BJ (cell line): ENCODE data around the gene CACHD1. TPM values are rescaled to one million over a fixed set of nuclear protein-coding genes. Genes with fewer than 3 reads are reported as not detected.

Source experiments
- CTCF ChIA-PET: fragments of 350-600 bp; formaldehyde crosslinking; extraction: SDS; loops from one replicate; lab custom pipeline; 2021; ENCODE audit warnings: antibody characterized with exemption, inconsistent platforms; lab: Yijun Ruan, JAX
- POLR2A ChIA-PET: fragments of 300-600 bp; sonication (Branson Sonifier 250); formaldehyde crosslinking; extraction: SDS; loops from one replicate; lab custom pipeline; 2021; ENCODE audit warnings: antibody characterized with exemption; lab: Charles Lee
- DNase-seq: peaks from one replicate; pipeline ENCODE4 v3.0.0-alpha.2; 2011; ENCODE audit warnings: low read depth
- H3K27me3 ChIP-seq: 2 replicates; pipeline ENCODE4 v1.6.0; 2011; ENCODE audit warnings: low read length; ENCODE audit not compliant: control insufficient read depth, insufficient read depth
- H3K36me3 ChIP-seq: 2 replicates; pipeline ENCODE4 v1.5.1; 2011; ENCODE audit warnings: low read length; ENCODE audit not compliant: control insufficient read depth, insufficient read depth
- H3K4me3 ChIP-seq: 2 replicates; pipeline ENCODE4 v1.5.1; 2011; ENCODE audit warnings: low read depth, mild to moderate bottlenecking, control low read depth, low read length
- polyA plus RNA-seq: library from polyadenylated mRNA; depleted of rRNA; stranded (reverse); fragments of >200 nt; gene quantifications from 2 replicates; pipeline ENCODE4 v1.2.3, GENCODE V29; 2011
- TF ChIP-seq, protein P1 (sequence below): IDR thresholded peaks from 2 replicates; pipeline ENCODE4 v1.5.1; 2011; ENCODE audit warnings: low read depth, mild to moderate bottlenecking, control low read depth, inconsistent platforms, low read length, moderate library complexity; ENCODE audit not compliant: insufficient read depth

The CACHD1 gene
- polyA plus RNA-seq, 1 experiment = 3.0 TPM

DNA sequence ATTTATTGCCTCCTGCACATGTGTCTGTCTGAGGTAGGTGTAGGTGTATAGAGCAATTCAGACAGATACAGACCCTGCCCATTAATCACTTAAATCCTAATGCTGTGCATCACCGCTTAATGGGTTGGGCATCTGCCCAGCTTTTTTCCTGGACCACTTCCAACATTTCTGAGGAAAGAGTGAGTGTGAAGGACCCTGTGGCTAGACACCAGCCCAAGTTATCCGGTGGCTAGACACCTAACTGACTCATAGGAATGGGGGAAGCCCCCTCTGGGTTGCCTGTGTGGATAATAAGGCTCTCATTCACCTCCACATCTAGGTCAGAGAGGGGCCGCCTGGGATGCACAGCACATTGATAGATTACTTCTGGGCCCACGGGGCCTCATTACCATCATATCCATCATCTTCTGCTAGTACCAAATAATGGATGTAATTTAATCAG, 153.8 kb downstream of the CACHD1 start:
- POLR2A ChIA-PET = no interaction called here

DNA sequence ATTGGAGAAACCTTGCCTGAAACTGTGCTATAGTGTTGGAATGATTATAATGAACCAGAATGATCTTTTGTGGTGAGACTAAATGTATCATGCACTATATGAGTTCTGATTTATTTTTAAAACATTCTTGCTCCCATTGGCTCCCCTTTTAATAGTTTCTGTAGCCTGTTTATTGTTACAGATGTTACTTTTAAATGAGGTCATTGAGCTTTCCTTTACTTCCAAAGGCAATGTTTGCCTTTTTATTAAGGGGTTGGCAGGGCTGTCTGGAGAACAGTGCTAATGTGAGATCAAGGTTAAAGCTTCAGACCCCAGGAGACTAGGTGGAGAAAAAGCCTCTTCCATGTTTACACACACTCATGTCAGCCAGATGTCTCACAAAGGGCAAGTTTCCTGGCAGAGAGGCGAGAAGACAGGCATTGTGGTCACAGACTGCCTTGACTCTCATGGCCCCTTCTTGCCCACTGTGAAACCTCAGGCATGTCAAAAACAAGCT, 154.3 kb downstream of the CACHD1 start:
- TF ChIP-seq, protein P1, sequence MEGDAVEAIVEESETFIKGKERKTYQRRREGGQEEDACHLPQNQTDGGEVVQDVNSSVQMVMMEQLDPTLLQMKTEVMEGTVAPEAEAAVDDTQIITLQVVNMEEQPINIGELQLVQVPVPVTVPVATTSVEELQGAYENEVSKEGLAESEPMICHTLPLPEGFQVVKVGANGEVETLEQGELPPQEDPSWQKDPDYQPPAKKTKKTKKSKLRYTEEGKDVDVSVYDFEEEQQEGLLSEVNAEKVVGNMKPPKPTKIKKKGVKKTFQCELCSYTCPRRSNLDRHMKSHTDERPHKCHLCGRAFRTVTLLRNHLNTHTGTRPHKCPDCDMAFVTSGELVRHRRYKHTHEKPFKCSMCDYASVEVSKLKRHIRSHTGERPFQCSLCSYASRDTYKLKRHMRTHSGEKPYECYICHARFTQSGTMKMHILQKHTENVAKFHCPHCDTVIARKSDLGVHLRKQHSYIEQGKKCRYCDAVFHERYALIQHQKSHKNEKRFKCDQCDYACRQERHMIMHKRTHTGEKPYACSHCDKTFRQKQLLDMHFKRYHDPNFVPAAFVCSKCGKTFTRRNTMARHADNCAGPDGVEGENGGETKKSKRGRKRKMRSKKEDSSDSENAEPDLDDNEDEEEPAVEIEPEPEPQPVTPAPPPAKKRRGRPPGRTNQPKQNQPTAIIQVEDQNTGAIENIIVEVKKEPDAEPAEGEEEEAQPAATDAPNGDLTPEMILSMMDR = no peak
- H3K27me3 ChIP-seq = no peaks in the 10 kb centered on the region
- no peaks in the 10 kb centered on the region for H3K36me3 ChIP-seq
- ChIA-PET POLR2A (no interaction called here), CTCF (interaction anchor here (0.7 to 1.1 kb wide), 2 partner anchors 11 to 136 kb away, joined by 3 to 4 read pairs; no protein-coding TSS in a partner anchor)
- H3K4me3 ChIP-seq = no peak overlapping the region
- peak; percentile 24 for DNase-seq

More for the DNA sequence above, 153.8 kb downstream of the CACHD1 start:
- TF ChIP-seq, protein P1 = no peak
- CTCF ChIA-PET = interaction anchor here (0.6 kb wide), 1 partner anchor 49 kb away, joined by 3 read pairs; no protein-coding TSS in a partner anchor
- DNase-seq = no peak
- H3K36me3 ChIP-seq = no peaks in the 10 kb centered on the region
- H3K4me3 ChIP-seq = no peak overlapping the region
- H3K27me3 ChIP-seq = no peaks in the 10 kb centered on the region

DNA sequence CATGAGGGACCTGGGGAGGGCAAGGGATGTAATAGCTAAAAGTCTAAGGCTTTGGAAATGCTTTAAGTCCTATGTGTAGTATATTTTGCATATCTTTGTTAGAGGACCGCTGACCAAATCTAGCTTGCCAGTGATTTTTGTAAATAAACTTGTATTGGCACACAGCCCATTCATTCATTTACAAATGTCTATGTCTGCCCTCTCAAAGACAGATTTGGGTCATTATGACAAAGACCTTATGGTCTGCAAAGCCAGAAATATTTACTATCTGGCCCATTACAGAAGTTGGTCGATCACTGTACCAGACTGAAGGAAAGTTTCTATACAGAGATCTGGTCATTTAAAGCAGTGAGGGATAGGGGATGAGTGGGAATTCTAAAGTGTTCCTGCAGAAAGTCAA, 154.9 kb downstream of the CACHD1 start:
- Histone ChIP-seq H3K36me3 (no peaks in the 10 kb centered on the region), H3K4me3 (no peak overlapping the region), H3K27me3 (no peaks in the 10 kb centered on the region)
- TF ChIP-seq, protein P1 = no peak
- DNase-seq = no peak
- CTCF ChIA-PET = interaction anchor here (0.7 to 1.1 kb wide), 2 partner anchors 12 to 136 kb away, joined by 3 to 4 read pairs; no protein-coding TSS in a partner anchor
- POLR2A ChIA-PET = no interaction called here

DNA sequence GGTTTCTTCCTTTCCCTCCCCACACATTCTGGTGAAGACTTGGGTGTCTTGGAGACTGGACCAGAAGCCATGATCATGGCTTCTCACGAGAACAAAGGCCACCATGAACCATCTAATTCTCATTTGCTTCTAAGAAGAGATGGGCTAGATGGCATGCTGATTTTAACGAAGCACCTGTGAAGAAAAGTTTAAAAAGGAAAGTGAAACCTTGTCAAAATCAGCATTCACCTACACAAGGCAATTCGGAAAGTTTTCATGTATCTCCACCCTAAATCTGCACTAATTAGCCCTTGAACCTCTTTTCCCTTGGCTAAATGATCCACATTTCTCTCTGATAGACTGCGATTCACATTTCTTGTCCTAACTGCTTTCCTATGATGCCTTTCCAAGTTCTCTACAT, 160.7 kb downstream of the CACHD1 start:
- Histone ChIP-seq H3K27me3 (no peaks in the 10 kb centered on the region), H3K36me3 (no peaks in the 10 kb centered on the region), H3K4me3 (no peak overlapping the region)
- ChIA-PET POLR2A (no interaction called here), CTCF (no interaction called here)
- no peak for DNase-seq
- TF ChIP-seq, protein P1 = no peak

DNA sequence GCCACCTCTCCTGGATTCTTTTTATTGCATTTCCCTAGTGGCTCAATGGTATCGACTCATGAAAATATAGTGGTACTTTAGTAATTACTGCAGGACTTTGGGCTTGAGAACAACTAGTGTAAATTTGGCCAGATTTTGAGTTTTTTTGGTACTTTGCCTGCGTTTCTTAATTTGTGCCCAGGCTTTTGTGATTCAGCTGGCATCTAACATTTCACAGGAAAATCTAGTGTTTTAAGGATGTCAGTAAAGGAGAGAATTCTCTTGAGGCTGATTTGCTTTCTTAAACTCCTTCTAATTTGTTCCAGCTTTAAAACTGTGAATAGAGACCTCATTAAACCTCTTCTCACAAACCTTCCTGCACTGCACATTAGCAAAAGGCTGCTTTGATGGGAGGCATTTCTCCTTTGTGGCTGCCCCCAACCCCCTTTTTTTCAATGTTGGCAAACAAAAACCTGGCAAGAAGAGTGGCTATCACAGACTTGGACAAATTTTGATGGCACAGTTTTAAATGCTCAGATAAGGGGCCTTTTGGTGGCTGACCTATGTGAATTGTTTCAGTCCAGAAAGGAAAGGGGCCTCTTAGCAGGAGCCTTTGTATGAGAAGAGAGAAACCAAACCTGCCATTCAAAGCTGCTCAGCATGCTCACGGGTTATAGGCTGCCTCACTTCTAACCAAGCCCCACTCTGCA, 161.6 kb downstream of the CACHD1 start:
- TF ChIP-seq, protein P1 = no peak
- H3K4me3 ChIP-seq = no peak overlapping the region
- no peaks in the 10 kb centered on the region for H3K36me3 ChIP-seq
- DNase-seq = no peak
- H3K27me3 ChIP-seq = no peaks in the 10 kb centered on the region
- POLR2A ChIA-PET = no interaction called here
- CTCF ChIA-PET = no interaction called here
